Thymus (tissue), 11 donors: ENCODE results near the gene NEMP2. TPM values are rescaled to one million over a fixed set of nuclear protein-coding genes. Genes with fewer than 3 reads are reported as not detected.
"Not testable (repeated sequence)": the region's sequence is repeated elsewhere in the genome, so short reads cannot be mapped to it uniquely, and the experiment has no call there.

ENCODE experiments used
- DNase-seq, 9 donors: peaks; one replicate each; pipeline ENCODE4 v3.0.0-alpha.2; 2013; ENCODE audit warnings: low spot score in 9 of 9, low read depth in 6 of 9, missing footprints in 1 of 9
- H3K27ac ChIP-seq, 2 donors: one replicate each; pipeline ENCODE4 v1.5.1; 2013; ENCODE audit warnings: control low read depth in 1 of 2, low read depth in 1 of 2, low read length in 1 of 2, mild to moderate bottlenecking in 1 of 2, moderate library complexity in 1 of 2
- H3K27me3 ChIP-seq, 2 donors: one replicate each; pipeline ENCODE4 v1.5.1; 2013; ENCODE audit warnings: low read length in 1 of 2; ENCODE audit not compliant: control insufficient read depth in 2 of 2, insufficient read depth in 1 of 2
- H3K36me3 ChIP-seq, 2 donors: one replicate each; pipeline ENCODE4 v1.5.1; 2013; ENCODE audit warnings: low read length in 1 of 2, mild to moderate bottlenecking in 1 of 2, moderate library complexity in 1 of 2; ENCODE audit not compliant: control insufficient read depth in 2 of 2, insufficient read depth in 2 of 2
- H3K4me1 ChIP-seq, 2 donors: one replicate each; pipeline ENCODE4 v1.5.1; 2013; ENCODE audit warnings: low read length in 2 of 2; ENCODE audit not compliant: control insufficient read depth in 2 of 2, insufficient read depth in 2 of 2
- H3K4me3 ChIP-seq, 2 donors: one replicate each; pipeline ENCODE4 v1.5.1; 2013; ENCODE audit warnings: low read length in 2 of 2, control low read depth in 1 of 2, mild to moderate bottlenecking in 1 of 2
- H3K9me3 ChIP-seq, 2 donors: one replicate each; pipeline ENCODE4 v1.5.1; 2013; ENCODE audit warnings: low read length in 1 of 2, mild to moderate bottlenecking in 1 of 2; ENCODE audit not compliant: control insufficient read depth in 2 of 2, insufficient read depth in 1 of 2
- WGBS: extraction: QIAGEN DNeasy Blood & Tissue Kit; methylation state at CpG from one replicate; pipeline ENCODE4 v1.1.7; 2013; 5-methylcytosine and 5-hydroxymethylcytosine counted together
- polyA plus RNA-seq: library from polyadenylated mRNA; stranded (reverse); fragments of 200-250 nt; gene quantifications from one replicate; pipeline ENCODE4 v1.2.3, GENCODE V29; 2013
- total RNA-seq: library from RNA; stranded (reverse); fragments of 120-200 nt; gene quantifications from one replicate; pipeline ENCODE4 v1.2.4, GENCODE V29; 2013
- donor health status: healthy.

Gene NEMP2
- total and polyA plus RNA-seq, 2 donors, result 1.9 to 10.2 TPM

DNA sequence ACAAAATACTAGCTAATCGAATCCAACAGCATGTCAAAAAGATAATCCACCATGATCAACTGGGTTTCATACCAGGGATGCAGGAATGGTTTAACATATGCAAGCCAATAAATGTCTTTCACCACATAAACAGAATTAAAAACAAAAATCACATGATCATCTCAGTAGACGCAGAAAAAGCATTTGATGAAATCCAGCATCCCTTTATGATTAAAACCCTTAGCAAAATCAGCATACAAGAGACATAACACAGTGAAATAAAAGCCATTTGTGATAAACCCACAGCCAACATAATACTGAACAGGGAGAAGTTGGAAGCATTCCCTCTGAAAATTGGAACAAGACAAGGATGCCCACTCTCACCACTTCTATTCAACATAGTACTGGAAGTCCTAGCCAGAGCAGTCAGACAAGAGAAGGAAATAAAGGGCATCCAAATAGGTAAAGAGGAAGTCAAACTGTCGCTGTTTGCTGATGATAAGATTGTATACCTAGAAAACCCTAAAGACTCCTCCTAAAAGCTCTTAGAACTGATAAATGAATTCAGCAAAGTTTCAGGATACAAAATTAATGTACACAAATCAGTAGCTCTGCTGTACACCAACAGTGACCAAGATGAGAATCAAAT lies 39.8 kb downstream of the NEMP2 start:
- H3K4me1 ChIP-seq, H3K27me3 ChIP-seq, DNase-seq, H3K27ac ChIP-seq, H3K9me3 ChIP-seq, H3K4me3 ChIP-seq: not testable (repeated sequence)
- H3K36me3 ChIP-seq, result peaks cover 8 to 39% of the 10 kb centered on the region in 2 donors
- WGBS, result 72% methylated on average over 3 of the region's 3 CpGs

DNA sequence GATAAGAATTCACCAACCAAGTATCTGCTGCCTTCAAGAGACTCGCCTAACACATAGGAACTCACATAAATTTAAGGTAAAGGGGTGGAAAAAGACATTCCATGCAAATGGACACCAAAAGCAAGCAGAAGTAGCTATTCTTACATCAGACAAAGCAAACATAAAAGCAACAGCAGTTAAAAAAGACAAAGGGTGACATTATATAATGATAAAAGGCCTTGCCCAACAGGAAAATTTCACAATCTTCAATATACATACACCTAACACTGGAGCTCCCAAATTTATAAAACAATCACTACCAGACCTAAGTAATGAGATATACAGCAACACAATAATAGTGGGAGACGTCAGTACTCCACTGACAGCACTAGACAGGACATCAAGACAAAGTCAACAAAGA lies 41.4 kb downstream of the NEMP2 start:
- Histone ChIP-seq H3K36me3 (peaks cover 12 to 39% of the 10 kb centered on the region in 2 donors), H3K9me3 (peaks cover 2 to 3% of the 10 kb centered on the region in 2 donors), H3K4me3 (no peak overlapping the region), H3K4me1 (no peaks in the 10 kb centered on the region), H3K27me3 (no peaks in the 10 kb centered on the region), H3K27ac (no peak overlapping the region)
- WGBS, result over 99% methylated on average over 2 of the region's 2 CpGs
- no peak for DNase-seq

DNA sequence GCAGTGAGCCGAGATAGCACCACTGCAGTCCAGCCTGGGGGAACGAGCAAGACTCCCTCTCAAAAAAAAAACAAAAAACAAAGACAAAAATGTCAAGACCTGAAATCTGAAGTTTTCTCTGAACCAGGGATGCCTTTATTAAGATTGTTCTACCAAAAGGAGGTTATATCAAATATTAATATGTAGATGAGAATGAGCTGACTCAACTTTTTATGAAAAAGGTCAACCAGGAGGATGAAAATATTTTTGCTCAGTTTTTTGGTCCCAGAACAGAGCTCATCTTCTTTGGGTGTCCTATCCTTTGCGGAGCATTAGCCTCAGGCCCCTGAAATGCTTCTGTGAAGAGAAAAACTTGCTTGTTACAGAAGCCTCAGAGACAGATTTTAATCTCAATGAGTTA lies 44.0 kb downstream of the NEMP2 start:
- peaks cover 12 to 30% of the 10 kb centered on the region in 2 donors for H3K36me3 ChIP-seq
- WGBS, result 99% methylated on average over 3 of the region's 3 CpGs
- H3K27me3 ChIP-seq, result no peaks in the 10 kb centered on the region

DNA sequence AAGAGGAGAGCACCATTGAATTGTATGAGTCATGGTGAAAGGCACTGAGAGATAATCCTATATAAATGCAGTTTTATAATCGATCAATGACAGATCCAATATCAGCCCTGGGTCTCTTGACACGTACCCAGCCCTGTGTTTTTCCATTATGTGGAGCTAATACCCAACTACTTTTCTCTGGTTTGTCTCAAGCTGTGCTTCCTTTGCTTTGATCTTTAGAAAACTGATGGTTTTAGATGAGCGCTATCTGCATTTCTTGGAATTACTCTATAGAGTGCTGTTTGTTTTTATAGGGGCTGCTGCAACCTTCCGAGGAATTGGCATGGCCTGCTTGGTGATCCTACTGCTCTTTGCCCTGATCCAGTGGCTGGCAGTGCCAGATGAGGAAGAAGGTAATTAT lies 45.0 kb downstream of the NEMP2 start:
- no peaks in the 10 kb centered on the region for H3K4me1 ChIP-seq
- no peak overlapping the region for H3K27ac ChIP-seq
- no peak for DNase-seq
- H3K4me3 ChIP-seq, result no peak overlapping the region
- peaks cover 12 to 30% of the 10 kb centered on the region in 2 donors for H3K36me3 ChIP-seq
- WGBS, result 57% methylated on average over 4 of the region's 4 CpGs
- H3K9me3 ChIP-seq, result peaks cover 2 to 3% of the 10 kb centered on the region in 2 donors
- no peaks in the 10 kb centered on the region for H3K27me3 ChIP-seq

More for the DNA sequence above, 44.0 kb downstream of the NEMP2 start:
- no peak overlapping the region for H3K4me3 ChIP-seq
- no peak for DNase-seq
- H3K9me3 ChIP-seq, result peaks cover 2 to 3% of the 10 kb centered on the region in 2 donors
- H3K4me1 ChIP-seq, result no peaks in the 10 kb centered on the region
- no peak overlapping the region for H3K27ac ChIP-seq

DNA sequence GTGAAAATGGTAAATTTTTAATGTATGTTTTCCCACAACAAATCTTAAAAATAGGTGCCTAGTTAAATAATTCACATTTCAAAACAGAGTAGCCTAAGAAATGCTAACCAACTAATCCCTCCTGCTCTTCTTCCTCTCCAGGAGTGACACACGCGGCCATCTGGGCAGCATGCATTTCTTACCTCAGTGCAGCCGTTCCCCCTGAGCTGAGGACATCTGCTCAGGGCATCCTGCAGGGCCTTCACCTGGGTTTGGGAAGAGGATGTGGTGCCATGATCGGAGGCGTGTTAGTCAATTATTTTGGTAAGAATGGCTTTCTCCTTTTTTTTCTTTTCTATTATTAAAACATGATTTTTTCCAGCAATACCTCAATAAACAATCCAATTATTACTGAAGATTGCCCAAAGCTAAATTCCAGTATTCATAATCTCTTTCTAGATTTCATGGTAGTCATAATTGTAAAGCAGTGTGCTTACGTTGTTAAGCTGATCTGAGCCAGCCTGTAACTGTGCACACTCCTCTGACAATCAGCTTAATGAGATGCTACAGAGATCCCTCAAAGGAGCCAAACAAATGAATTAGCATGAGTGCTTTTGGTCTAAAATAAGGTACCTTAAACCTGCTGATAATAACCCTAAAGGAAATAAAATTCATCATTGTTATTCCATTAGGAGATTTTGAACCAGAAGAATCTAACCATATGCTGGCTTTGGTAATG lies 45.8 kb downstream of the NEMP2 start:
- 96% methylated on average over 6 of the region's 6 CpGs for WGBS
- H3K9me3 ChIP-seq, result peaks cover 2 to 3% of the 10 kb centered on the region in 2 donors
- H3K36me3 ChIP-seq, result peaks cover 12 to 30% of the 10 kb centered on the region in 2 donors
- H3K27ac ChIP-seq, result no peak overlapping the region
- no peaks in the 10 kb centered on the region for H3K27me3 ChIP-seq
- H3K4me3 ChIP-seq, result no peak overlapping the region
- DNase-seq, result no peak
- H3K4me1 ChIP-seq, result no peaks in the 10 kb centered on the region

DNA sequence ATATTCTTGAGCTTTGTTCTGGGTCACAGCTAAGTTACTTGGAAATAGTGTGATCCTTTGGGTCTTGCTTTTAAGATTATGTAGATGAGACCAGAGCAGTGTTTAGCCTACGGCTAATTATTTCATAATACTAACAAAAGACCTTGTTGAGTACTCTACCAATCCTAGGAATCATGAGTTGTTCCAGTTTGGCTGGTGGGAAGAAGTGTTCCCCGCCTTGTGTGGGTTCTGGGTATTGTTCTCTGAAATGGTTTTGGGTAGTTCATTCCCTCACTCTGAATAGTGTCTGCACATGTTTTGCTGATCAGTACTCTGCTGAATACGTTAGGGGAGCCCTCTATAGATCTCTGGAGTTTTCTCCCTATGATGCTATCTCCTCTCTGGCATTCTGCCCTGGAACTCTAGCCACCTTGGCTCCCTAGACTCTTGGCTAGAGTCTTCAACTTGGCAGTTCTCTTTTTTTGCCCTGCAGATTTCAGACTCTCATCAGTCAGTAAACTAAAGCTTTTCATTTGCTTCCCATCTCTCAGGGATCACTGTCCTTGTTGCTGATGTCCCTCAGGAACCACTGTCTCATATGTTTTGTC lies 48.4 kb downstream of the NEMP2 start:
- DNase-seq, result no peak
- Histone ChIP-seq H3K4me1 (no peaks in the 10 kb centered on the region), H3K9me3 (peaks cover 0 to under 1% of the 10 kb centered on the region in 2 donors), H3K4me3 (no peak overlapping the region), H3K36me3 (peaks cover 12 to 23% of the 10 kb centered on the region in 2 donors), H3K27ac (no peak overlapping the region), H3K27me3 (no peaks in the 10 kb centered on the region)
- 97% methylated on average over 3 of the region's 3 CpGs for WGBS

DNA sequence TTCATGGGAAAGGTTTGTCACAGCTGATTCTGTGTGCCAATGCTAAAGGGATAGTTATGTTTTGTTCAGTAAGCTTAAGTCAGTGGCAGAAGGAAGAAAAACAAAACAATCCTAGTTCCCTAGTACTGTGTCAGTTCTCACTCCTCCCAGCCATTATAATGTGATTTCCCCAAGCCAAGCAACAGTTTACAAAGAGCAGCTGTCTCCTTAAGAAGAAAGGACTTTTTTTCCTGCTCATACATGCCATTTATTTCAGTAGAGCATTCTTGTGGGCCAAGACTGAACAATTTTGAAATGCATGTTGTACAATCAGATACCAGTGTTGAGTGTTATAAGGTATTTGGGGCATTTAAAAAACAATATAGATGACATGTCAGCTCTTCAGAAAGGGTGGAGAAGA lies 52.1 kb downstream of the NEMP2 start:
- Histone ChIP-seq H3K36me3 (peaks cover 4 to 5% of the 10 kb centered on the region in 2 donors), H3K27me3 (no peaks in the 10 kb centered on the region), H3K9me3 (no peaks in the 10 kb centered on the region), H3K27ac (no peak overlapping the region), H3K4me3 (no peak overlapping the region), H3K4me1 (no peaks in the 10 kb centered on the region)
- DNase-seq, result no peak

DNA sequence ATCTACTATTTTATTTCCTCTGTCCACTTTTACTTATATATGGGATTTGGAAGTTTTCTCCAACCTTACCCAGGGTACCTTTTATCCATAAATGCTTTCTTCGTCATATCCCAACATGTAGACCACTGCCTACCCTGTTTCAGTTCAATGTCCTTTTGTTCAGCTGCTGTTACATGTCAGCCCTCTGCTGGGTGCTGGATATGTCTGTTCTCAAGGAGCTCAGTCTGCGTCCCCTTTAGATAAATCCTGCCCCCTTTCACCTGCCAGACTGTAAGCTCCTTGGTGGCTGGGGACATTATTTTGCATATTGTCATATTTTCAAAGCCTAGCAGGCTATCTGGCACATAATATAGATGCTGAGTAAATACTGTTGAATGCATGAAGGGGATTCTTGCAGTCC lies 53.2 kb downstream of the NEMP2 start:
- Histone ChIP-seq H3K27me3 (no peaks in the 10 kb centered on the region), H3K9me3 (no peaks in the 10 kb centered on the region), H3K27ac (no peak overlapping the region), H3K36me3 (peaks cover 4 to 5% of the 10 kb centered on the region in 2 donors), H3K4me1 (no peaks in the 10 kb centered on the region), H3K4me3 (no peak overlapping the region)
- no peak for DNase-seq
- WGBS, result 56% methylated on average over 2 of the region's 2 CpGs

DNA sequence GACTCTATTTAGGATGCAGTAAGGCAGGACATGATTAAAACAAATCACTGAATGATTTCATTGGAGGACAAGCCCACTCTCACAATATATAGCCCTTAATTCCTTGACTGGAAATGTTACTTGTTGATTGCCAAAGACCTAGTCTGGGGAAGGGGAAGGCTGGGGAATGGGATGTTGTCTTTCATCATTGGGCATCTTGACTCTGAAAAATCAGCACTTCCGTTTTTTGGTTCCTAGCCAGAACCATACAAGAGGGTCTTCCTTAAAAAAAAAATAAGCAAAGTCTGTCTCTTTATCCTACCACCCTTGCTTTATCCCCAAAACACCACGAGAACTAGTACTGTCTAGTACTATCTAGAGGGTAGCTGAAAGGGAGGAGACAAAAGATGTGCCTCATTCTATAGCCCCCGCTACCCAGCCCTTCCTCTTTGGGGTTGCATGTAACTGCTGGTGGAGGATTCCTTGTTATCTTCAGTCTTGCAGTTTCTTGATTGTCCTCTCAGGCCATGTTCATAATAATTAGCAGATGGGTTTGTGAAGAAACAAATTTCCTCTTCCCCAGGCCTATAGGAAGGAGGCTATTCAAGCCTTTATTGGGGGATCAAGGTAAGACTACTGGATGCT lies 55.8 kb downstream of the NEMP2 start:
- 92% methylated on average over 3 of the region's 3 CpGs for WGBS
- H3K4me1 ChIP-seq, result no peaks in the 10 kb centered on the region
- H3K4me3 ChIP-seq, result no peak overlapping the region
- no peaks in the 10 kb centered on the region for H3K27me3 ChIP-seq
- H3K27ac ChIP-seq, result no peak overlapping the region
- peaks cover 4 to 5% of the 10 kb centered on the region in 2 donors for H3K36me3 ChIP-seq
- no peak for DNase-seq
- no peaks in the 10 kb centered on the region for H3K9me3 ChIP-seq
